Body of pancreas (tissue), 4 donors: ENCODE data around the gene SLC12A4.

ENCODE experiments used
- POLR2A ChIP-seq, 3 donors: fragments of 450-650 bp; IDR thresholded peaks; one replicate each; pipeline ENCODE4 v1.6.1; 2016; ENCODE audit warnings: antibody characterized with exemption in 3 of 3, mild to moderate bottlenecking in 2 of 3
- TF ChIP-seq, protein P1 (sequence below), 7 experiments: fragments of 450-650 bp in 4 of 7; fragments of 200-600 bp in 3 of 7; sonication (generic) in 3 of 7; IDR thresholded peaks; one replicate each; pipeline ENCODE4 v1.5.1; 2016 to 2019; ENCODE audit warnings: antibody characterized with exemption in 7 of 7

DNA sequence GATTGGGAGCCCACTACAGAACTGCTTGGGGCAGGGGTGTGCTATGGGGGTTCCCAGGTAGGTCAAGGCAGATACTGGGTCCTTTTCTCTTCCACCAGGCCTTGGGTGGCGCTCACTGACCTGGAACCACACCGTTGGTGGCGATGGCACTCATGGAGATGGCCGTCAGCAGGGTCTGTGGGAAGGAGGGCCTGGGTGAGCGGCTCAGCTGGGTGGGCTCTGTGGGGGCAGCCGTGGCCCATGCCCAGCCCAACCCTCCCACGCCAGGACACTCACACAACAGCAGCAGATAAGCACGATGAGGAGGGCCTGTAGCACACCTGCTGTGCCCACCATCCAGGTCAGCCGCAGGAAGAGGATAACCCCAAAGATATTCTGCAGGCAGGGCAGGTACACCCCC lies 10.8 kb downstream of the SLC12A4 start:
- TF ChIP-seq, protein P1, sequence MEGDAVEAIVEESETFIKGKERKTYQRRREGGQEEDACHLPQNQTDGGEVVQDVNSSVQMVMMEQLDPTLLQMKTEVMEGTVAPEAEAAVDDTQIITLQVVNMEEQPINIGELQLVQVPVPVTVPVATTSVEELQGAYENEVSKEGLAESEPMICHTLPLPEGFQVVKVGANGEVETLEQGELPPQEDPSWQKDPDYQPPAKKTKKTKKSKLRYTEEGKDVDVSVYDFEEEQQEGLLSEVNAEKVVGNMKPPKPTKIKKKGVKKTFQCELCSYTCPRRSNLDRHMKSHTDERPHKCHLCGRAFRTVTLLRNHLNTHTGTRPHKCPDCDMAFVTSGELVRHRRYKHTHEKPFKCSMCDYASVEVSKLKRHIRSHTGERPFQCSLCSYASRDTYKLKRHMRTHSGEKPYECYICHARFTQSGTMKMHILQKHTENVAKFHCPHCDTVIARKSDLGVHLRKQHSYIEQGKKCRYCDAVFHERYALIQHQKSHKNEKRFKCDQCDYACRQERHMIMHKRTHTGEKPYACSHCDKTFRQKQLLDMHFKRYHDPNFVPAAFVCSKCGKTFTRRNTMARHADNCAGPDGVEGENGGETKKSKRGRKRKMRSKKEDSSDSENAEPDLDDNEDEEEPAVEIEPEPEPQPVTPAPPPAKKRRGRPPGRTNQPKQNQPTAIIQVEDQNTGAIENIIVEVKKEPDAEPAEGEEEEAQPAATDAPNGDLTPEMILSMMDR (IDR thresholded peaks at IDR 0.05): no peak
- no peak for TF ChIP-seq POLR2A (IDR thresholded peaks at IDR 0.05)
